GM18861 (cell line): Measurements from ENCODE around the gene NDUFA8.
"Not testable (repeated sequence)": the region's sequence is repeated elsewhere in the genome, so short reads cannot be mapped to it uniquely, and the experiment has no call there.

Source experiments
- ATAC-seq: cut with Tn5 transposase; IDR thresholded peaks from one replicate; pipeline ENCODE4 v1.9.1; 2021; ENCODE audit not compliant: unreplicated experiment

Gene NDUFA8

GRCh38 chr9:122122468-122122867, 37.1 kb downstream of the NDUFA8 start:
- ATAC-seq, result no peak

- no peak for ATAC-seq
Measured at GRCh38 chr9:122121931-122122330, 37.6 kb downstream of the NDUFA8 start.

GRCh38 chr9:122121391-122121790, 38.2 kb downstream of the NDUFA8 start:
- no peak for ATAC-seq

- ATAC-seq, result no peak
Measured at GRCh38 chr9:122120316-122121071, 39.1 kb downstream of the NDUFA8 start.

- ATAC-seq, result no peak
Measured at GRCh38 chr9:122119721-122120120, 39.9 kb downstream of the NDUFA8 start.

GRCh38 chr9:122119166-122119521, 40.4 kb downstream of the NDUFA8 start:
- ATAC-seq, result no peak

GRCh38 chr9:122118343-122119165, 41.0 kb downstream of the NDUFA8 start:
- ATAC-seq, result no peak

- ATAC-seq, result not testable (repeated sequence)
Measured at GRCh38 chr9:122117241-122117640, 42.3 kb downstream of the NDUFA8 start.

- ATAC-seq, result no peak
Measured at GRCh38 chr9:122116448-122117173, 43.0 kb downstream of the NDUFA8 start.

- no peak for ATAC-seq
Measured at GRCh38 chr9:122116040-122116439, 43.5 kb downstream of the NDUFA8 start.

GRCh38 chr9:122115176-122116035, 44.2 kb downstream of the NDUFA8 start:
- no peak for ATAC-seq

GRCh38 chr9:122113574-122113973, 46.0 kb downstream of the NDUFA8 start:
- no peak for ATAC-seq

GRCh38 chr9:122112238-122112637, 47.3 kb downstream of the NDUFA8 start:
- no peak for ATAC-seq

GRCh38 chr9:122111413-122112085, 48.0 kb downstream of the NDUFA8 start:
- ATAC-seq, result no peak

- no peak for ATAC-seq
Measured at GRCh38 chr9:122110100-122110833, 49.3 kb downstream of the NDUFA8 start.

- ATAC-seq, result no peak
Measured at GRCh38 chr9:122109035-122109813, 50.4 kb downstream of the NDUFA8 start.

- ATAC-seq, result no peak
Measured at GRCh38 chr9:122107291-122107805, 52.2 kb downstream of the NDUFA8 start.

- no peak for ATAC-seq
Measured at GRCh38 chr9:122106576-122106975, 53.0 kb downstream of the NDUFA8 start.
